ENCODE results near the gene ZNF726. TPM values are rescaled to one million over a fixed set of nuclear protein-coding genes. Genes with fewer than 3 reads are reported as not detected.

The ZNF726 gene
- total RNA-seq, 1 experiment from 2014 or later = 0.11 TPM

GRCh38 chr19:23925285-23925684 lies 10.6 kb downstream of the ZNF726 start:
- Histone ChIP-seq H2BK20ac (ENCODE audit: low read depth, low read length, poor library complexity, severe bottlenecking) (no peak overlapping the region), H4K8ac (replicated peaks; ENCODE audit: insufficient read length, low read depth, low read length) (no peak overlapping the region), H3K4ac (ENCODE audit: low read depth, low read length) (no peak overlapping the region), H3T11ph (ENCODE audit: low read length) (no peak overlapping the region), H3K9me3 (ENCODE audit: control insufficient read depth, low read depth, low read length) (peaks cover 24% of the 10 kb centered on the region), H3K23me2 (ENCODE audit: insufficient read length, low read depth, low read length, poor library complexity, severe bottlenecking) (no peaks in the 10 kb centered on the region), H2BK15ac (ENCODE audit: low read depth, low read length) (no peak overlapping the region), H2AK5ac (ENCODE audit: insufficient read length, low read length) (no peak overlapping the region), H3K27me3 (ENCODE audit: insufficient read depth, low read length) (no peaks in the 10 kb centered on the region), H3K56ac (ENCODE audit: insufficient read length, low read depth, low read length) (no peak overlapping the region), H3K18ac (ENCODE audit: insufficient read length, low read depth, low read length) (no peak overlapping the region), H2BK5ac (ENCODE audit: insufficient read length, low read length) (no peak overlapping the region), H2BK120ac (ENCODE audit: low read depth, low read length, poor library complexity, severe bottlenecking) (no peak overlapping the region), H4K91ac (ENCODE audit: insufficient read length, low read depth, low read length) (no peak overlapping the region), H3K79me1 (ENCODE audit: insufficient read depth, low read depth, low read length, poor library complexity, severe bottlenecking) (no peaks in the 10 kb centered on the region), H3K79me2 (ENCODE audit: insufficient read depth, low read length) (no peaks in the 10 kb centered on the region), H2BK12ac (ENCODE audit: insufficient read length, low read depth, low read length) (no peak overlapping the region), H3K14ac (ENCODE audit: insufficient read depth, low read length) (no peak overlapping the region), H3K4me1 (ENCODE audit: insufficient read depth, low read length) (no peaks in the 10 kb centered on the region), H2AFZ (ENCODE audit: low read length) (no peak overlapping the region), H3K9ac (ENCODE audit: extremely low read depth, insufficient read length, low read length) (no peak overlapping the region), H3K23ac (ENCODE audit: insufficient read length, low read depth, low read length) (no peak overlapping the region), H4K20me1 (ENCODE audit: control insufficient read depth, insufficient read depth, insufficient read length) (no peaks in the 10 kb centered on the region), H3K4me2 (ENCODE audit: insufficient read depth, insufficient read length, low read length) (no peak overlapping the region), H3K27ac (ENCODE audit: insufficient read length, low read depth, low read length) (no peak overlapping the region), H4K5ac (ENCODE audit: insufficient read length, low read depth, low read length) (no peak overlapping the region)
- no peaks in the 10 kb centered on the region for H3K4me1 Mint-ChIP-seq
- H3K4me3 Mint-ChIP-seq = no peak overlapping the region
- no peak overlapping the region for H3K27ac Mint-ChIP-seq
- no peak for TF ChIP-seq CTCF (conservative IDR thresholded peaks at IDR 0.05)
- peaks cover 9 to 52% (median 11%) of the 10 kb centered on the region in 3 experiments for H3K36me3 Mint-ChIP-seq (ENCODE audit: insufficient read depth in 1 of 3, low read depth in 3 of 3)
- no CpG with 5 or more reads among the region's 5 CpGs for WGBS (ENCODE audit: extremely low coverage, insufficient read length, low lambda C conversion rate)
- peaks cover 62 to 64% of the 10 kb centered on the region in 2 experiments for H3K9me3 Mint-ChIP-seq
- DNase-seq = no peak
- no peaks in the 10 kb centered on the region for H3K27me3 Mint-ChIP-seq (ENCODE audit: low read depth)
